ENCODE data around the gene SCRN1. TPM values are rescaled to one million over a fixed set of nuclear protein-coding genes. Genes with fewer than 3 reads are reported as not detected.

Gene SCRN1
- total RNA-seq, 2 donors from 2014 or later: 110 to 112 TPM

- Mint-ChIP-seq H3K27ac (no peak overlapping the region), H3K9me3 (no peaks in the 10 kb centered on the region), H3K4me3 (peak overlapping the region; percentile 58), H3K27me3 (ENCODE audit: insufficient read depth) (peaks cover 5% of the 10 kb centered on the region), H3K4me1 (peaks cover 7% of the 10 kb centered on the region), H3K36me3 (ENCODE audit: low read depth) (no peaks in the 10 kb centered on the region)
- Histone ChIP-seq H3K36me3 (ENCODE audit: control insufficient read depth, insufficient read depth, low read length) (no peaks in the 10 kb centered on the region), H3K27me3 (ENCODE audit: control insufficient read depth, insufficient read depth, low read length, poor library complexity, severe bottlenecking) (no peaks in the 10 kb centered on the region), H3K9ac (ENCODE audit: extremely low read depth, low read length, poor library complexity, severe bottlenecking) (no peak overlapping the region), H3K4me1 (ENCODE audit: control insufficient read depth, insufficient read depth, low read length) (no peaks in the 10 kb centered on the region), H3K4me3 (ENCODE audit: low read length) (no peak overlapping the region), H3K9me3 (ENCODE audit: control insufficient read depth, low read length) (no peaks in the 10 kb centered on the region), H3K27ac (ENCODE audit: low read depth, low read length) (no peak overlapping the region)
- peak; percentile 92 for DNase-seq
- WGBS, 2 experiments (ENCODE audit: insufficient coverage in 1 of 2, insufficient read length in 1 of 2): 23 to 62% methylated on average over 7 to 38 of the region's 46 CpGs
- TF ChIP-seq CTCF (conservative IDR thresholded peaks at IDR 0.05): no peak
Measured at GRCh38 chr7:29883462-29884398, 105.9 kb downstream of the SCRN1 start.

- WGBS, 2 experiments (ENCODE audit: insufficient coverage in 1 of 2, insufficient read length in 1 of 2): 88 to 89% methylated on average over 1 of the region's 1 CpG
- TF ChIP-seq CTCF (conservative IDR thresholded peaks at IDR 0.05): no peak
- Histone ChIP-seq H3K27ac (ENCODE audit: low read depth, low read length) (no peak overlapping the region), H3K9ac (ENCODE audit: extremely low read depth, low read length, poor library complexity, severe bottlenecking) (no peak overlapping the region), H3K27me3 (ENCODE audit: control insufficient read depth, insufficient read depth, low read length, poor library complexity, severe bottlenecking) (no peaks in the 10 kb centered on the region), H3K36me3 (ENCODE audit: control insufficient read depth, insufficient read depth, low read length) (no peaks in the 10 kb centered on the region), H3K4me3 (ENCODE audit: low read length) (no peak overlapping the region), H3K9me3 (ENCODE audit: control insufficient read depth, low read length) (no peaks in the 10 kb centered on the region), H3K4me1 (ENCODE audit: control insufficient read depth, insufficient read depth, low read length) (no peaks in the 10 kb centered on the region)
- H3K4me1 Mint-ChIP-seq: peaks cover 9% of the 10 kb centered on the region
- H3K27ac Mint-ChIP-seq: no peak overlapping the region
- H3K27me3 Mint-ChIP-seq (ENCODE audit: insufficient read depth): peaks cover 5% of the 10 kb centered on the region
- no peaks in the 10 kb centered on the region for H3K36me3 Mint-ChIP-seq (ENCODE audit: low read depth)
- DNase-seq: no peak
- H3K4me3 Mint-ChIP-seq: no peak overlapping the region
- no peaks in the 10 kb centered on the region for H3K9me3 Mint-ChIP-seq
Measured at GRCh38 chr7:29882481-29882880, 107.1 kb downstream of the SCRN1 start.

- no peaks in the 10 kb centered on the region for H3K27me3 ChIP-seq (ENCODE audit: control insufficient read depth, insufficient read depth, low read length, poor library complexity, severe bottlenecking)
- Mint-ChIP-seq H3K4me3 (no peak overlapping the region), H3K4me1 (peaks cover 9% of the 10 kb centered on the region), H3K27me3 (ENCODE audit: insufficient read depth) (peaks cover 5% of the 10 kb centered on the region), H3K9me3 (no peaks in the 10 kb centered on the region), H3K27ac (peak overlapping the region; percentile 7), H3K36me3 (ENCODE audit: low read depth) (no peaks in the 10 kb centered on the region)
- no peak overlapping the region for H3K4me3 ChIP-seq (ENCODE audit: low read length)
- DNase-seq: peak; percentile 83
- H3K36me3 ChIP-seq (ENCODE audit: control insufficient read depth, insufficient read depth, low read length): no peaks in the 10 kb centered on the region
- peak; percentile 61 for TF ChIP-seq CTCF (conservative IDR thresholded peaks at IDR 0.05)
- no peak overlapping the region for H3K9ac ChIP-seq (ENCODE audit: extremely low read depth, low read length, poor library complexity, severe bottlenecking)
- no peak overlapping the region for H3K27ac ChIP-seq (ENCODE audit: low read depth, low read length)
- H3K4me1 ChIP-seq (ENCODE audit: control insufficient read depth, insufficient read depth, low read length): no peaks in the 10 kb centered on the region
- 44 to 59% methylated on average over 4 to 7 of the region's 7 CpGs for WGBS, 2 experiments (ENCODE audit: insufficient coverage in 1 of 2, insufficient read length in 1 of 2)
- no peaks in the 10 kb centered on the region for H3K9me3 ChIP-seq (ENCODE audit: control insufficient read depth, low read length)
Measured at GRCh38 chr7:29881724-29882123, 107.9 kb downstream of the SCRN1 start.

All from endodermal cell (in vitro differentiated cells).